Measurements from ENCODE around the gene AUP1. TPM values are rescaled to one million over a fixed set of nuclear protein-coding genes. Genes with fewer than 3 reads are reported as not detected.

The AUP1 gene
- total and polyA plus RNA-seq, 10 of the 15 experiments (the other 5 are each of a cell fraction or from before 2014, with no cell fraction given): 39.1 to 215 (median 138) TPM

GRCh38 chr2:74515271-74515980 is 14.1 kb downstream of the AUP1 start:
- no peaks in the 10 kb centered on the region for H3K79me2 ChIP-seq (ENCODE audit: control insufficient read depth, insufficient read depth, low read length)
- WGBS (ENCODE audit: insufficient coverage, insufficient replicate concordance, low lambda C conversion rate, missing lambda C conversion rate): 39% methylated on average over 51 of the region's 60 CpGs
- TF ChIP-seq SUZ12 (IDR thresholded peaks at IDR 0.05; ENCODE audit: unreplicated experiment) (peak; percentile 57), TCF12 (IDR thresholded peaks at IDR 0.05; ENCODE audit: low read depth, low read length) (no peak)
- peak overlapping the region; percentile 38; the same call in 1 of the 2 replicates for H3K4me3 ChIP-seq
- H2AFZ ChIP-seq (ENCODE audit: control insufficient read depth, low read depth, low read length): peak overlapping the region; percentile 69; the same call in 1 of the 2 replicates
- H3K27ac ChIP-seq (ENCODE audit: control insufficient read depth, insufficient read depth): no peak overlapping the region
- in situ Hi-C loops (cut with MboI): no loop called here
- ChIA-PET POLR2A (no interaction called here), SMC1A (ENCODE audit: uncharacterized antibody, unreplicated experiment) (no interaction called here), RAD21 (ENCODE audit: unreplicated experiment) (no interaction called here), CTCF (interaction anchor here (0.6 kb wide), 1 partner anchor 33 kb away, joined by 3 read pairs; no protein-coding TSS in a partner anchor)
- intact Hi-C loops (cut with micrococcal nuclease; ENCODE audit: unreplicated experiment): no loop called here
- DNase-seq (ENCODE audit: low read depth, low spot score): no peak
- no peaks in the 10 kb centered on the region; the same call in 2 of the 3 replicates for H3K9me3 ChIP-seq (replicated peaks; ENCODE audit: control insufficient read depth, insufficient read depth, low read length)
- H3K9ac ChIP-seq (ENCODE audit: control insufficient read depth, insufficient read depth, low read length): no peak overlapping the region
- ATAC-seq: peak; percentile 32
- peaks cover 18 to 31% of the 10 kb centered on the region in 2 experiments for H3K27me3 ChIP-seq (replicated peaks in 1 of 2; ENCODE audit: control insufficient read depth in 2 of 2, insufficient read depth in 2 of 2, low read length in 1 of 2)
- H3K4me1 ChIP-seq (ENCODE audit: control insufficient read depth, insufficient read depth, low read length): peaks cover 13% of the 10 kb centered on the region; the same call in 1 of the 2 replicates
- no peak for FAIRE-seq
- H3K4me2 ChIP-seq (ENCODE audit: control insufficient read depth, insufficient read depth): peak overlapping the region; percentile 96
- BruUV-seq (replicated peaks): no TSS peak
- no peaks in the 10 kb centered on the region for H4K20me1 ChIP-seq (ENCODE audit: control insufficient read depth, insufficient read depth)
- H3K36me3 ChIP-seq (ENCODE audit: control insufficient read depth in 2 of 2, insufficient read depth in 2 of 2, low read length in 1 of 2): no peaks in the 10 kb centered on the region

- whole genome bisulfite sequencing (ENCODE audit: insufficient coverage, insufficient replicate concordance, low lambda C conversion rate, missing lambda C conversion rate): 10% methylated on average over 73 of the region's 82 CpGs
- ChIA-PET CTCF (interaction anchor here (0.6 kb wide), 1 partner anchor 32 kb away, joined by 3 read pairs; no protein-coding TSS in a partner anchor), RAD21 (ENCODE audit: unreplicated experiment) (interaction anchor here (0.7 kb wide), 1 partner anchor 76 kb away, joined by 3 read pairs; no protein-coding TSS in a partner anchor), POLR2A (no interaction called here), SMC1A (ENCODE audit: uncharacterized antibody, unreplicated experiment) (no interaction called here)
- no TSS peak for BruUV-seq (replicated peaks)
- H3K4me1 ChIP-seq (ENCODE audit: control insufficient read depth, insufficient read depth, low read length): peaks cover 13% of the 10 kb centered on the region; the same call in 1 of the 2 replicates
- H3K36me3 ChIP-seq (ENCODE audit: control insufficient read depth in 2 of 2, insufficient read depth in 2 of 2, low read length in 1 of 2): no peaks in the 10 kb centered on the region
- DNase-seq (ENCODE audit: low read depth, low spot score): no peak
- ATAC-seq: peak; percentile 22
- no peak for TF ChIP-seq ETV6 (conservative IDR thresholded peaks at IDR 0.05 in 1 of 2, IDR thresholded peaks at IDR 0.05 in 1 of 2; ENCODE audit: borderline replicate concordance in 1 of 2, low read depth in 1 of 2)
- TF ChIP-seq YY1 (IDR thresholded peaks at IDR 0.05; ENCODE audit: low read depth, low read length): no peak
- TF ChIP-seq HSF1 (IDR thresholded peaks at IDR 0.05; ENCODE audit: low read depth, low read length): no peak
- no peak for TF ChIP-seq BRCA1 (IDR thresholded peaks at IDR 0.05; ENCODE audit: low read depth, low read length)
- TF ChIP-seq SUZ12 (IDR thresholded peaks at IDR 0.05; ENCODE audit: unreplicated experiment): peak; percentile 59
- no peak for TF ChIP-seq SP1 (IDR thresholded peaks at IDR 0.05; ENCODE audit: low read depth, low read length)
- peak within 1 kb of the TSS; percentile 96 for H3K4me2 ChIP-seq (ENCODE audit: control insufficient read depth, insufficient read depth)
- no peaks in the 10 kb centered on the region for H4K20me1 ChIP-seq (ENCODE audit: control insufficient read depth, insufficient read depth)
- intact Hi-C loops (cut with micrococcal nuclease; ENCODE audit: unreplicated experiment) (no loop called here), in situ Hi-C loops (cut with MboI) (no loop called here)
- H3K27me3 ChIP-seq (replicated peaks in 1 of 2; ENCODE audit: control insufficient read depth in 2 of 2, insufficient read depth in 2 of 2, low read length in 1 of 2): peaks cover 18 to 31% of the 10 kb centered on the region in 2 experiments
- H3K9me3 ChIP-seq (replicated peaks; ENCODE audit: control insufficient read depth, insufficient read depth, low read length): no peaks in the 10 kb centered on the region; the same call in 2 of the 3 replicates
- no peaks in the 10 kb centered on the region for H3K79me2 ChIP-seq (ENCODE audit: control insufficient read depth, insufficient read depth, low read length)
- H2AFZ ChIP-seq (ENCODE audit: control insufficient read depth, low read depth, low read length): no peak within 1 kb of the TSS
- H3K9ac ChIP-seq (ENCODE audit: control insufficient read depth, insufficient read depth, low read length): no peak within 1 kb of the TSS
- no peak for FAIRE-seq
- H3K4me3 ChIP-seq: peak within 1 kb of the TSS; percentile 11; the same call in 1 of the 2 replicates
- H3K27ac ChIP-seq (ENCODE audit: control insufficient read depth, insufficient read depth): no peak within 1 kb of the TSS
Measured at GRCh38 chr2:74514368-74515270, 14.9 kb downstream of the AUP1 start, which contains the start of gene TLX2. Gene TLX2 (plus strand): TSS chr2:74514450. CDS start chr2:74514807, 357 bp downstream.

All from GM12878 (cell line).